Gastrocnemius medialis (tissue), 4 donors: ENCODE data around the gene GSTM2.

Source experiments
- POLR2A ChIP-seq, 2 donors: fragments of 450-650 bp; IDR thresholded peaks; one replicate each; pipeline ENCODE4 v1.6.1; 2017; ENCODE audit warnings: antibody characterized with exemption in 2 of 2, mild to moderate bottlenecking in 2 of 2, moderate library complexity in 2 of 2
- TF ChIP-seq, protein P1 (sequence below), 5 experiments: fragments of 450-650 bp in 3 of 5; fragments of 200-600 bp in 2 of 5; sonication (generic) in 2 of 5; IDR thresholded peaks in 4 of 5; conservative IDR thresholded peaks in 1 of 5; 1 replicate in 4 of 5; 2 replicates in 1 of 5; pipeline ENCODE4 v1.5.1; 2016 to 2019; ENCODE audit warnings: antibody characterized with exemption in 5 of 5, mild to moderate bottlenecking in 3 of 5, moderate library complexity in 3 of 5

DNA sequence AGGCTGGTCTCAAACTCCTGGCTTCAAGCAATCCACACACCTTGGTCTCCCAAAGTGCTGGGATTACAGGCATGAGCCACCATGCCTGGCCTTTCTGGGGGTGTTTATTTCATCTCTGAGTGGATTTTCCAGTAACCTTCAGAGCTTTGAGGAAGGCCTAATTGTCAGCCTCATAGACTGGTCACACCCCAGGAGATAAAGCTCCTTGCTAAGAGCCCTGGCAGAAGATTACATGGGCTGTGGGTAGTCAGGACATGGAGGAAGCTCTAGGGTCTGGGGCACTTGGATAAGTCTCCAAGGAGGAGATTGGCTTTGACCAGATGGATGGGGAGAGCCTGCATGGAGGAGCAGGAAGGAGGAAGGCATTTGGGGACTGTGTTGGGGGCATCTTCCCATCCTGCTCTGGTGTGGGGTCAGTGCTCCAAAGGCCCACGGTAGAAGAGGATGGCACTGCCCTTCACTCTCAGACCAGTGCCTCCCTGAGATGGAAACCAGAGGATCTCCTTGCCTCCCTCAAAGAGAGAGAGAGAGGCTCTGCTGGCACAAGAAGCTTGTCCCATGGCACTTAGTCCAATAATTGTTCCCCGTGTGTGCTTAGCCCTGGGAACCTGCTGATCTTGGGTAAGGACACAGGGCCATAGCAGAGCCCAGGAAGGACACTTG, 26.6 kb upstream of the GSTM2 start:
- TF ChIP-seq, protein P1, sequence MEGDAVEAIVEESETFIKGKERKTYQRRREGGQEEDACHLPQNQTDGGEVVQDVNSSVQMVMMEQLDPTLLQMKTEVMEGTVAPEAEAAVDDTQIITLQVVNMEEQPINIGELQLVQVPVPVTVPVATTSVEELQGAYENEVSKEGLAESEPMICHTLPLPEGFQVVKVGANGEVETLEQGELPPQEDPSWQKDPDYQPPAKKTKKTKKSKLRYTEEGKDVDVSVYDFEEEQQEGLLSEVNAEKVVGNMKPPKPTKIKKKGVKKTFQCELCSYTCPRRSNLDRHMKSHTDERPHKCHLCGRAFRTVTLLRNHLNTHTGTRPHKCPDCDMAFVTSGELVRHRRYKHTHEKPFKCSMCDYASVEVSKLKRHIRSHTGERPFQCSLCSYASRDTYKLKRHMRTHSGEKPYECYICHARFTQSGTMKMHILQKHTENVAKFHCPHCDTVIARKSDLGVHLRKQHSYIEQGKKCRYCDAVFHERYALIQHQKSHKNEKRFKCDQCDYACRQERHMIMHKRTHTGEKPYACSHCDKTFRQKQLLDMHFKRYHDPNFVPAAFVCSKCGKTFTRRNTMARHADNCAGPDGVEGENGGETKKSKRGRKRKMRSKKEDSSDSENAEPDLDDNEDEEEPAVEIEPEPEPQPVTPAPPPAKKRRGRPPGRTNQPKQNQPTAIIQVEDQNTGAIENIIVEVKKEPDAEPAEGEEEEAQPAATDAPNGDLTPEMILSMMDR (IDR thresholded peaks at IDR 0.05 in 4 of 5, conservative IDR thresholded peaks at IDR 0.05 in 1 of 5): no peak
- TF ChIP-seq POLR2A (IDR thresholded peaks at IDR 0.05): no peak
